ENCODE data around the gene PNKD.

DNA sequence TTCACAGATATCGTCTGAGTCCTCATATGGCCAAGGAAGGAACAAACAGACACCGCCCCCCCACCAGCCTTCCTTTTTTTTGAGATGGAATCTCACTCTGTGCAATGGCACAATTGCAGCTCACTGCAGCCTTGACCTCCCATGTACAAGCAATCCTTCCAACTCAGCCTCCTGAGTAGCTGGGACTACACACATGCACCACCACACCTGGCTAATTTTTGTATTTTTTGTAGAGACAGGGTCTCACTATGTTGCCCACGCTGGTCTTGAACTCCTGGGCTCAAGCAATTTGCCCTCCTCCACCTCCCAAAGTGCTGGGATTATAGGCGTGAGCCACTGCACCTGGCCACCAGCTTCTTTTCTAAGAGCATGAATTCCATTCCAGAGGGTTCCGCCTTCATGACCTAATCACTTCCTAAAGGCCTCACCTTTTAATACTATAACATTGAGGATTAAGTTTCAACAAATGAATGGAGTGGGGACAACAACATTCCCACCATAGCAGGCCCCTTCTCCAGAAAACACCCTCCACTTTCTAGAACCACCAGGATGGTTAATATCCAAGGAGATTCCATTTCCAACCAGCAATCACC, 24.2 kb downstream of the PNKD start:
- TF ChIP-seq POLR2A (IDR thresholded peaks at IDR 0.05; ENCODE audit: low read depth, low read length) (no peak), SPI1 (IDR thresholded peaks at IDR 0.05; ENCODE audit: low read depth, low read length) (no peak), TAF1 (IDR thresholded peaks at IDR 0.05; ENCODE audit: low read depth, low read length) (no peak), POLR2AphosphoS5 (IDR thresholded peaks at IDR 0.05; ENCODE audit: low read depth, low read length) (no peak), PAX5 (IDR thresholded peaks at IDR 0.05; ENCODE audit: insufficient read depth, low read length, severe bottlenecking) (no peak), POU2F2 (IDR thresholded peaks at IDR 0.05; ENCODE audit: low read depth, low read length) (no peak)

All from GM12891 (cell line).